Measurements from ENCODE around the gene LRCOL1.

DNA sequence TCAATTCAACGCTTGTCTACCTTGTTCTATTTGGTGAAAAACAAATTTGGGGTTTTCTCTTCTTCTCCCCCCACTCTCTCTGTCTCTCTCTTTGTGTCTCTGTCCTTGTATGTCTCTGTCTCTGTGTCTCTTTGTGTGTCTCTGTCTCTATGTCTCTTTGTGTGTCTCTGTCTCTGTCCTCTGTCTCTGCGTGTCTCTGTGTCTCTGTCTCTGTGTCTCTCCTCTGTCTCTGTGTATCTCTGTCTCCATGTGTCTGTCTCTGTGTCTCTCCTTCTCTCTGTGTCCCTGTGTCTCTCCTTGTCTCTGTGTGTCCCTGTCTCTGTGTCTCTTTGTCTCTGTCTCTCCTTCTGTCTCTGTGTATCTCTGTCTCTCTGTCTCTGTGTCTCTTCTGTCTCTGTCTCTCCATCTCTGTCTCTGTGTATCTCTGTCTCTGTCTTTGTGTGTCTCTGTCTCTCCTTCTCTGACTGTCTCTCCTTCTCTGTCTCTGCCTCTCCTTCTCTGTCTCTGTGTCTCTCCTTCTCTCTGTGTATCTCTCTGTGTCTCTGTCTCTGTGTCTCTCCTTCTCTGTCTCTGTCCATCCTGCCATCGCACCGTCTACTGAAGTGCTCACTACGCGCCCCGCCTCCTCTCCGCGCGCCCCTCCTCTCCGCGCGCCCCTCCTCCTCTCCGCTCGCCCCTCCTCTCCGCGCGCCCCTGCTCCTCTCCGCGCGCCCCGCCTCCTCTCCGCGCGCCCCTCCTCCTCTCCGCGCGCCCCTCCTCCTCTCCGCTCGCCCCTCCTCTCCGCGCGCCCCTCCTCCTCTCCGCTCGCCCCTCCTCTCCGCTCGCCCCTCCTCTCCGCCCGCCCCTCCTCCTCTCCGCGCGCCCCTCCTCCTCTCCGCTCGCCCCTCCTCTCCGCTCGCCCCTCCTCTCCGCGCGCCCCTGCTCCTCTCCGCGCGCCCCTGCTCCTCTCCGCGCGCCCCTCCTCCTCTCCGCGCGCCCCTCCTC lies 12.8 kb downstream of the LRCOL1 start:
- TF ChIP-seq, protein P1, sequence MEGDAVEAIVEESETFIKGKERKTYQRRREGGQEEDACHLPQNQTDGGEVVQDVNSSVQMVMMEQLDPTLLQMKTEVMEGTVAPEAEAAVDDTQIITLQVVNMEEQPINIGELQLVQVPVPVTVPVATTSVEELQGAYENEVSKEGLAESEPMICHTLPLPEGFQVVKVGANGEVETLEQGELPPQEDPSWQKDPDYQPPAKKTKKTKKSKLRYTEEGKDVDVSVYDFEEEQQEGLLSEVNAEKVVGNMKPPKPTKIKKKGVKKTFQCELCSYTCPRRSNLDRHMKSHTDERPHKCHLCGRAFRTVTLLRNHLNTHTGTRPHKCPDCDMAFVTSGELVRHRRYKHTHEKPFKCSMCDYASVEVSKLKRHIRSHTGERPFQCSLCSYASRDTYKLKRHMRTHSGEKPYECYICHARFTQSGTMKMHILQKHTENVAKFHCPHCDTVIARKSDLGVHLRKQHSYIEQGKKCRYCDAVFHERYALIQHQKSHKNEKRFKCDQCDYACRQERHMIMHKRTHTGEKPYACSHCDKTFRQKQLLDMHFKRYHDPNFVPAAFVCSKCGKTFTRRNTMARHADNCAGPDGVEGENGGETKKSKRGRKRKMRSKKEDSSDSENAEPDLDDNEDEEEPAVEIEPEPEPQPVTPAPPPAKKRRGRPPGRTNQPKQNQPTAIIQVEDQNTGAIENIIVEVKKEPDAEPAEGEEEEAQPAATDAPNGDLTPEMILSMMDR (IDR thresholded peaks at IDR 0.05) = no peak
- TF ChIP-seq ZFX (IDR thresholded peaks at IDR 0.05; ENCODE audit: borderline replicate concordance) = no peak
